OCI-LY3 (cell line): ENCODE measurements around the gene SMPX.

Experiments used
- EZH2phosphoT487 ChIP-seq: fragments of 200-600 bp; shearing (Covaris generic); IDR thresholded peaks from 2 replicates; pipeline ENCODE4 v1.6.1; 2018; ENCODE audit warnings: antibody characterized with exemption, mixed run types, low read depth
- TF ChIP-seq, protein P1 (sequence below): fragments of 200-600, 300-600 bp; sonication (generic); IDR thresholded peaks from 2 replicates; pipeline ENCODE4 v1.5.1; 2014; ENCODE audit warnings: antibody characterized with exemption, low read length, low read depth

DNA sequence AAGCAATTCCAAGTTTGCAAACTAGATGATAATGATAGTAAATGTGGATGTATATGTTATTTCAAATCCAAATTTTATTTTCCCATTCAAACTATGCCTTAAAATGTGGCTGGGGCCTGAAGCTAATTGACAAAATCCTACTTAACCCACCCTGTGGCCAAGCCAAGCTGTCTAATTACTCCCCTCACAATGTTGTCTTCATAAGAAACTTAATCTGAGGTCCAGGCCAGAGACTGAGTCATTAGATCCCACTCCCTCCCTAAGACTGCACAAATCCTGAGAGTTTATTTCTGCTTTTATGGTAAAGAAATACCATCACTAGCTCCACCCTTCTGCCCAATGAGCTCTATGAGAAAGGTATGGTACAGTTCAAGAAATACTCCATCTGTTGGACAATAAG lies 16.6 kb downstream of the SMPX start:
- TF ChIP-seq EZH2phosphoT487 = no peak
- TF ChIP-seq, protein P1, sequence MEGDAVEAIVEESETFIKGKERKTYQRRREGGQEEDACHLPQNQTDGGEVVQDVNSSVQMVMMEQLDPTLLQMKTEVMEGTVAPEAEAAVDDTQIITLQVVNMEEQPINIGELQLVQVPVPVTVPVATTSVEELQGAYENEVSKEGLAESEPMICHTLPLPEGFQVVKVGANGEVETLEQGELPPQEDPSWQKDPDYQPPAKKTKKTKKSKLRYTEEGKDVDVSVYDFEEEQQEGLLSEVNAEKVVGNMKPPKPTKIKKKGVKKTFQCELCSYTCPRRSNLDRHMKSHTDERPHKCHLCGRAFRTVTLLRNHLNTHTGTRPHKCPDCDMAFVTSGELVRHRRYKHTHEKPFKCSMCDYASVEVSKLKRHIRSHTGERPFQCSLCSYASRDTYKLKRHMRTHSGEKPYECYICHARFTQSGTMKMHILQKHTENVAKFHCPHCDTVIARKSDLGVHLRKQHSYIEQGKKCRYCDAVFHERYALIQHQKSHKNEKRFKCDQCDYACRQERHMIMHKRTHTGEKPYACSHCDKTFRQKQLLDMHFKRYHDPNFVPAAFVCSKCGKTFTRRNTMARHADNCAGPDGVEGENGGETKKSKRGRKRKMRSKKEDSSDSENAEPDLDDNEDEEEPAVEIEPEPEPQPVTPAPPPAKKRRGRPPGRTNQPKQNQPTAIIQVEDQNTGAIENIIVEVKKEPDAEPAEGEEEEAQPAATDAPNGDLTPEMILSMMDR = no peak
